NT2/D1 (cell line): Measurements from ENCODE around the gene IRF3.

Experiments used
- YY1 ChIP-seq: IDR thresholded peaks from 2 replicates; pipeline ENCODE4 v1.6.1; 2011; ENCODE audit not compliant: insufficient read length, insufficient read depth
- ZNF274 ChIP-seq: IDR thresholded peaks from 2 replicates; pipeline ENCODE4 v1.6.1; 2011; ENCODE audit warnings: mild to moderate bottlenecking, low read depth, low read length

- no peak for TF ChIP-seq YY1
- TF ChIP-seq ZNF274: no peak
Measured at GRCh38 chr19:49657493-49658138, 8.0 kb downstream of the IRF3 start.
